ENCODE results near the gene DIS3L2. TPM values are rescaled to one million over a fixed set of nuclear protein-coding genes. Genes with fewer than 3 reads are reported as not detected.
"Not testable (repeated sequence)": the region's sequence is repeated elsewhere in the genome, so short reads cannot be mapped to it uniquely, and the experiment has no call there.

The DIS3L2 gene
- polyA plus RNA-seq, 1 donor: 40.3 TPM

DNA sequence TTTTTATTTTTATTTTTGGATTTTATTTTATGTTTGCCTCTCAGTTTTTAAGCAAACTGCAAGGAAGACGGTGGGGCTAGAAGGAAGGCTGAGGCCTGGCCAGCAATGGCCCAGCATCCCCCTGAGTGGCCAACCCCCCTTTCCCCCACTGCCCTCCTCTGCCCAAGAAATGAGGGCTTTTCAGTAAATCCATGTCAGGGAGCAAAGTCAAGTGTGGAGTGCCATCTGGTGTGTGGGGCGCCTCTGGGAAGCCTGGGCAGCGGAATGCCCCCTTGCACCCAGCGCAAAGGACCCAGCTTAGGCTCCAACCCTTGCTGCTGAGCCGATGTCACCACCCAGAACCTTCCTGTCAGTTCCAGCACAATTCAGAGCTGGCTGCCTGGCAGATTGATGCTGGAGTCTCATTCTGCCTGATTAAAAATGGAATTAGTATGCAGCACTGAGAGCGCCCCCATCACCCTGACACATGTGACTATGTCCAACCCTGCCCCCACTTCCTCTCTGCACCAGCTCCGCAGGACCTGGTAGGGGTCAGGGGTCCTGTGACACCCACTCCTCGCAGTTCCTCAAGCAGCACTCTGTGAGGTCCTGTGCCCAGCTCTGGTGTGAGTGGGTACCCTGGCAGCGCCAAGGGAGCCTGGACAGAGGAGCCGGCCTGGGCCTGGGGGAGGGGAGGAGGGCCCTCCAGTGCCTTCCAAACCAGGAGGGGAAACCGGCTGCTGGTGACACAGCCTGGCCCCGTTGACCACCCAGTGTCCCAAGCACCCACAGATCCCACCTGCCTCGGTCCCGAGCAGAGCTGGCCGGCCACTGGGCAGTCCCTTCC lies 407.8 kb downstream of the DIS3L2 start:
- no peak for DNase-seq

DNA sequence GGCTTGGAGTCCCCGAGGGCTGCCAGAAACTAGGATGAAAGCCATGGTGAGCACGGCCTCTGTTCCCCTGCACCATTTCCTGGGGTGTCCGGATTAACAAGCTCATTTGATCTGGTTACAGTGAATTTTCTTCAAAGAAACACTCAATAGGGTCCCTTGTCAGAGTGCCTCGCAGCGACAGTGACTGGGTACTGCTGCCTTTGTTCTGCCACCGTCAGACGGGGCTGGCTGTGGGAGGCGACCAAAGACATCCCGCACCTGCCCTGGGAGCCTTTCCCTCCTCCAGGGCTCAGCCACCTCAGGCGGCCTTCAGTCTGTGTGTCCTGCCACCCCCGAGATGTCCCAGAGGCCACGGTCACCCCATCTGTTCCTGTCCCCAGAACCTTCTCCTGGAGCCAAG lies 408.5 kb downstream of the DIS3L2 start:
- not testable (repeated sequence) for DNase-seq

GRCh38 chr2:232372231-232373208 lies 411.0 kb downstream of the DIS3L2 start:
- no peak for DNase-seq

DNA sequence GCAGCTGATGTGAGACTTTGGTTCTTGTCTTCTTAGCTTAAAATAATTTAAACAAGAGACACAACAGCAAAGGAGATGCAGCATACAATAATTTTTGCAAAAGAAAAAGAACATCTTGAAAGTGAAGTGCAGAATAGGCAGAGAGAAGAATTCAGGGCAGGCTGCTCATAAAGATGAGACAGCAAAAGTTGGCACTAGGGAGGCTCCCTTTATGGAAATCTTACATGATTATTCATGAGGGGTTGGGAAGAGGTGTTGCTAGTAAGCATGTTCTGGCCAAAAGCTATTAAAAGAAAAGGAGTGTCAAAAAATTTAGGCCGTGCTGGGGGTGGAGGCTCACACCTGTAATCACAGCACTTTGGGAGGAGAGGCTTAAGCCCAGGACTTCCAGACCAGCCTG lies 412.8 kb downstream of the DIS3L2 start:
- DNase-seq: no peak

DNA sequence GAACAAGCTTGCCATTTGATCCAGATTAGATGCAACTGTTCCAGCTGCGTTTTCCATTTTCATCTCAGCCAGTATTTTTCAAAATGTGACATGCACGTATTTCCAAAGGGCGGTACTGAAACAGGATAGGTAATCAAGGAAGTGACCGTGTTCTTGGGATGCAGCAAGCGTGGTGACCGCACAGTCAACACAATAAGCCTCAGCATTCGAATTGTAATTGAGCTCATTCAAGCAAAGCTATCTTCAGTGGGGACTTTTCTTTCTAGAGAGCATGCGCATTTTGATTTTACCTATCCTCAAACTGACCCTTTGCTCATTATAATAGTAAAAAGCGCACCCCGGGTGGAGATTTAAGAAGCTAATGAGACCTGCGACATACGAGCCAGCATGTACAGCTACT lies 413.7 kb downstream of the DIS3L2 start:
- DNase-seq: no peak

GRCh38 chr2:232376260-232376659 lies 414.7 kb downstream of the DIS3L2 start:
- DNase-seq: no peak

- no peak for DNase-seq
These were observed 415.2 kb downstream of the DIS3L2 start for GRCh38 chr2:232376713-232377112.

- DNase-seq: no peak
These were observed 415.8 kb downstream of the DIS3L2 start for GRCh38 chr2:232377319-232377718.

GRCh38 chr2:232377841-232378734 lies 416.6 kb downstream of the DIS3L2 start:
- no peak for DNase-seq

GRCh38 chr2:232378735-232379151 lies 417.2 kb downstream of the DIS3L2 start, which contains the start of gene ALPP:
Gene ALPP (plus strand): TSS chr2:232378751. CDS start chr2:232378803, 52 bp downstream.
- DNase-seq: not testable (repeated sequence)

DNA sequence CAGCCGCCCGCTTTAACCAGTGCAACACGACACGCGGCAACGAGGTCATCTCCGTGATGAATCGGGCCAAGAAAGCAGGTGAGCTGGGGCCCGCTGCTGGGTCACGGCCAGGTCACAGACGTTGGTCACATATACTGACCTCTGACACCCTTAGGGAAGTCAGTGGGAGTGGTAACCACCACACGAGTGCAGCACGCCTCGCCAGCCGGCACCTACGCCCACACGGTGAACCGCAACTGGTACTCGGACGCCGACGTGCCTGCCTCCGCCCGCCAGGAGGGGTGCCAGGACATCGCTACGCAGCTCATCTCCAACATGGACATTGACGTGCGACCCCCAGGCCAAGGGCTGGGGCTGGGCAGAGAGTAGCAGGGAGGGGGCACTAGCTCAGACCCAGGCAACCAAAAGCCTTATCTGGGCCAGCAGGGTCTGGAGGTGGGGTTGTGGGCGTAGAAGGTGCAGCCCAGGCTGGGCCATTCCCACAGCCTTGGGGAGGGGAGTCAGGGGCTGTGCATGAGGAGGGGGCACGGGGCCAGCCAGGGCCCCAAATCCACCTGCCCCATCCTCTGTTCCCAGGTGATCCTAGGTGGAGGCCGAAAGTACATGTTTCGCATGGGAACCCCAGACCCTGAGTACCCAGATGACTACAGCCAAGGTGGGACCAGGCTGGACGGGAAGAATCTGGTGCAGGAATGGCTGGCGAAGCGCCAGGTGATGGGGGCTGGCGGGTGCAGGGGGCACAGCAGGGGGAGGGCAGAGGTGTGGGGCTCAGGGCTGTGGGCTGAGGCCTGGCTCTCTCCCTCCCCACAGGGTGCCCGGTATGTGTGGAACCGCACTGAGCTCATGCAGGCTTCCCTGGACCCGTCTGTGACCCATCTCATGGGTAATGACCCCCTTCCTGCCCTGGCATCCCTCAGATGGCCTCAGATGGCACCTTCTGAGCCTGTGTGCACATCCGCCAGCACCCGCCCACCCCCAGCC lies 418.4 kb downstream of the DIS3L2 start:
- not testable (repeated sequence) for DNase-seq

DNA sequence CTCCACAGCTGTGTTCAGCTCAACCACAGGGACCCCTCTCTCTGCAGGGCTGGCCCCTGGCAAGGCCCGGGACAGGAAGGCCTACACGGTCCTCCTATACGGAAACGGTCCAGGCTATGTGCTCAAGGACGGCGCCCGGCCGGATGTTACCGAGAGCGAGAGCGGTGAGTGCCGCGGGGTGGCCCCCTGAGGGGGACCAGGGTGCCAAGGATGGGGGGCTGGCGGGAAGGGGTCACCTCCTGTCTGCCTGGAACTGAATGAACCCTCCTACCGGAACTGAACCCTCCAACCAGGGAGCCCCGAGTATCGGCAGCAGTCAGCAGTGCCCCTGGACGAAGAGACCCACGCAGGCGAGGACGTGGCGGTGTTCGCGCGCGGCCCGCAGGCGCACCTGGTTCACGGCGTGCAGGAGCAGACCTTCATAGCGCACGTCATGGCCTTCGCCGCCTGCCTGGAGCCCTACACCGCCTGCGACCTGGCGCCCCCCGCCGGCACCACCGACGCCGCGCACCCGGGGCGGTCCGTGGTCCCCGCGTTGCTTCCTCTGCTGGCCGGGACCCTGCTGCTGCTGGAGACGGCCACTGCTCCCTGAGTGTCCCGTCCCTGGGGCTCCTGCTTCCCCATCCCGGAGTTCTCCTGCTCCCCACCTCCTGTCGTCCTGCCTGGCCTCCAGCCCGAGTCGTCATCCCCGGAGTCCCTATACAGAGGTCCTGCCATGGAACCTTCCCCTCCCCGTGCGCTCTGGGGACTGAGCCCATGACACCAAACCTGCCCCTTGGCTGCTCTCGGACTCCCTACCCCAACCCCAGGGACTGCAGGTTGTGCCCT lies 419.9 kb downstream of the DIS3L2 start:
- DNase-seq: not testable (repeated sequence)

GRCh38 chr2:232382331-232383225 lies 421.1 kb downstream of the DIS3L2 start:
- DNase-seq: no peak

GRCh38 chr2:232384466-232384865 lies 423.0 kb downstream of the DIS3L2 start:
- DNase-seq: no peak

DNA sequence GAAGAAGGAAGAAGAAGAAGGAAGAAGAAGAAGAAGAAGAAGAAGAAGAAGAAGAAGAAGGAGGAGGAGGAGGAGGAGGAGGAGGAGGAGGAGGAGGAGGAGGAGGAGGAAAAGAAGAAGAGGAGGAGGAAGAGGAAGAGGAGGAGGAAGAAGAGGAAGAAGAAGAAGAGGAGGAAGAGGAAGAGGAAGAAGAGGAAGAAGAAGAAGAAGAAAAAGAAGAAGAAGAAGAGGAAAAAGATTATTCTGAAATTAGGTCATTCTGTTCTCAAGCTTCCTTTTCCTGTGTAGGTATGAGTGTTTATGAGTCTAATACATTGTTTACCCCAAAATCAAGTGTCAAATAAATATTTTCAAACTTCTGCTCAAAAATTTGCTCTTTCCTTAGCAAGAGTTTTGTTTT lies 423.5 kb downstream of the DIS3L2 start:
- DNase-seq: not testable (repeated sequence)

DNA sequence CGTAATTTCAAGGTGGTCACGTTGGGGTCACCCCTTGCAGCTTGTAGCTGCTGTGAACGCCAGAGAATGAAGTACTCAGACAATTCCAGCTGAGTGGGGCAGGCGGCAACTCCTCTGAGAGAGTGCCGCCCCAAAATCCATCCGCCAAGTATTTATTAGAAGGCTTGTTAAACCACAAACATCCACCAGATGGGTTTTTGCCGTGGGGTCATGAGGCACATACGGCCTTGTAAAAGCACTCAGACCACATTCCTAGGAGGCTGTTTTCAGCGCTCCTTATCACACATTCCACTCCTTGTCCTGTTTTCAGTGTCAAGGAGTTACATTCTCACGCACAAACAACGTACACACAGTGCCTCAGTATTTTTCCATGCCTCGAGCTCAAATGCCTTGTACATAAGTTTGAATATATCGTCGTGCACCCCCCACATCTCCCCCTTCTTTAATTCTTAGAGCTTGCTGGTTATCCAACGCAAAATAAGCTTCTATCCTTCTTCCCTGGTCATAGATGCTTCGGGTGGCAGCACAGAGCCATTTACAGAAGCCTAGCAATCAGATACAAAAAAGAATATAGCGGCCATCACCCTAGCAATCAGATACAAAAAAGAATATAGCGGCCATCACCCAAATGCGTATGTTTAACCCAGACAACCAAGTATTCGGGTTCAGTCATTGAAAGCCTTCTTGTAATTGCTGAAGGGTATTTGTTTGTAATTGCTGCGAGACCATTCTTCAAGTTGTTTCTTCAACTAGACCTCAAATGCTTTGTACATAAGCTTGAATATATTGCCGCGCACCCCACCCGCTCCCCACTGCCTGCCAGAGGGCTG lies 424.4 kb downstream of the DIS3L2 start:
- no peak for DNase-seq

DNA sequence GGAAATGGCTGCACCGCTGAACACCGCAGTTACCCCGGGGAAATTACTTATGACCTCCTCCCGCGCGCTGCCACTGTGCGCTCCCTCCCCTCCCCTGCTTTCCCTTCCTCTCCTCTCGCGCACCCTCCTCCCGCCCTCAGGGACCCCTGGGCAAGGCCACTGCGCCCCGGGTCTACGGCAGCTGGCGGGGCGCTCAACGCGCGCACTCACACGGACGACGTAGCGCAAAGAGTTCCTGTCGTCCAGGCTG lies 424.9 kb downstream of the DIS3L2 start:
- DNase-seq: no peak

All from left kidney (tissue), 2 donors.